Measurements from ENCODE around the gene AQP12B.

Gene AQP12B

GRCh38 chr2:240646900-240647502 lies 35.7 kb downstream of the AQP12B start:
- DNase-seq: peak; percentile 20

- peak; percentile 24 for DNase-seq
Measured at GRCh38 chr2:240646176-240646899, 36.3 kb downstream of the AQP12B start.

- no peak for DNase-seq
Measured at GRCh38 chr2:240645801-240646175, 36.9 kb downstream of the AQP12B start.

- no peak for DNase-seq
Measured at GRCh38 chr2:240645346-240645745, 37.3 kb downstream of the AQP12B start.

GRCh38 chr2:240644859-240645301 lies 37.8 kb downstream of the AQP12B start:
- peak; percentile 24 for DNase-seq

GRCh38 chr2:240644171-240644651 lies 38.5 kb downstream of the AQP12B start:
- peak; percentile 20 for DNase-seq

- DNase-seq: no peak
Measured at GRCh38 chr2:240643811-240644150, 38.9 kb downstream of the AQP12B start.

GRCh38 chr2:240643093-240643810 lies 39.4 kb downstream of the AQP12B start:
- DNase-seq: peak; percentile 17

GRCh38 chr2:240642806-240643092 lies 39.9 kb downstream of the AQP12B start:
- DNase-seq: no peak

GRCh38 chr2:240642061-240642805 lies 40.5 kb downstream of the AQP12B start:
- DNase-seq: no peak

GRCh38 chr2:240640939-240641338 lies 41.7 kb downstream of the AQP12B start:
- peak; percentile 53 for DNase-seq

GRCh38 chr2:240639566-240639965 lies 43.1 kb downstream of the AQP12B start:
- DNase-seq: peak; percentile 20

- DNase-seq: peak; percentile 15
Measured at GRCh38 chr2:240638512-240639160, 44.0 kb downstream of the AQP12B start.

- DNase-seq: peak; percentile 14
Measured at GRCh38 chr2:240637901-240638345, 44.8 kb downstream of the AQP12B start.

GRCh38 chr2:240637116-240637900 lies 45.4 kb downstream of the AQP12B start:
- DNase-seq: peak; percentile 20

- peak; percentile 8 for DNase-seq
Measured at GRCh38 chr2:240636563-240637115, 46.0 kb downstream of the AQP12B start.

- no peak for DNase-seq
Measured at GRCh38 chr2:240635998-240636547, 46.6 kb downstream of the AQP12B start.

- DNase-seq: no peak
Measured at GRCh38 chr2:240635121-240635997, 47.3 kb downstream of the AQP12B start.

GRCh38 chr2:240632306-240632721 lies 50.4 kb downstream of the AQP12B start:
- DNase-seq: peak; percentile 11

All from stimulated activated CD8-positive, alpha-beta memory T cell treated with anti-CD3 and anti-CD28 coated beads, Interleukin-4, amount 100 ng/mL, for 48 hours (primary cell).